Activated CD8-positive, alpha-beta T cell treated with anti-CD3 and anti-CD28 coated beads for 36 hours (primary cell): ENCODE data around the gene PDC. TPM values are rescaled to one million over a fixed set of nuclear protein-coding genes. Genes with fewer than 3 reads are reported as not detected.
"Not testable (repeated sequence)": the region's sequence is repeated elsewhere in the genome, so short reads cannot be mapped to it uniquely, and the experiment has no call there.

ENCODE experiments used
- ATAC-seq: fragments of 200-7000 bp; cut with Tn5 transposase; one replicate; pipeline ENCODE4 v1.10.0; 2021; ENCODE audit warnings: mild to moderate bottlenecking, moderate library complexity
- CTCF ChIA-PET: fragments of 350-600 bp; sonication (Branson Sonifier 250); formaldehyde crosslinking; loops from one replicate; lab custom pipeline; 2021; ENCODE audit warnings: antibody characterized with exemption; lab: Charles Lee
- POLR2A ChIA-PET: fragments of 350-600 bp; sonication (Branson Sonifier 250); formaldehyde crosslinking; loops from one replicate; lab custom pipeline; 2021; ENCODE audit warnings: antibody characterized with exemption; lab: Charles Lee
- DNase-seq: peaks from one replicate; pipeline ENCODE4 v3.0.0-alpha.2; 2020
- H3K27ac Mint-ChIP-seq: one replicate; pipeline ENCODE4 v1.8.0; 2021; ENCODE audit warnings: mild to moderate bottlenecking, mixed read lengths
- H3K27me3 Mint-ChIP-seq: one replicate; pipeline ENCODE4 v1.8.0; 2021; ENCODE audit warnings: mixed read lengths
- H3K36me3 Mint-ChIP-seq: one replicate; pipeline ENCODE4 v1.8.0; 2021; ENCODE audit warnings: low read depth, mixed read lengths
- H3K4me1 Mint-ChIP-seq: one replicate; pipeline ENCODE4 v1.8.0; 2021; ENCODE audit warnings: low read depth, mixed read lengths
- H3K4me3 Mint-ChIP-seq: one replicate; pipeline ENCODE4 v1.8.0; 2021; ENCODE audit warnings: mild to moderate bottlenecking, moderate library complexity, mixed read lengths
- H3K9me3 Mint-ChIP-seq: one replicate; pipeline ENCODE4 v1.8.0; 2021; ENCODE audit warnings: mixed read lengths
- intact Hi-C: fragments of 100-400 bp; cut with micrococcal nuclease; formaldehyde crosslinking; loops from one replicate; pipeline ENCODE4 v1.10.0; 2022
- total RNA-seq, 2 experiments: library from RNA; stranded (reverse); gene quantifications; one replicate each; pipeline ENCODE4 v1.2.3, GENCODE V29; 2021
- TF ChIP-seq, protein P1 (sequence below): fragments of 200-600 bp; IDR thresholded peaks from one replicate; pipeline ENCODE4 v1.8.0; 2022; ENCODE audit warnings: antibody characterized with exemption, mild to moderate bottlenecking

The PDC gene
- total RNA-seq, 2 experiments from 2014 or later: not detected

DNA sequence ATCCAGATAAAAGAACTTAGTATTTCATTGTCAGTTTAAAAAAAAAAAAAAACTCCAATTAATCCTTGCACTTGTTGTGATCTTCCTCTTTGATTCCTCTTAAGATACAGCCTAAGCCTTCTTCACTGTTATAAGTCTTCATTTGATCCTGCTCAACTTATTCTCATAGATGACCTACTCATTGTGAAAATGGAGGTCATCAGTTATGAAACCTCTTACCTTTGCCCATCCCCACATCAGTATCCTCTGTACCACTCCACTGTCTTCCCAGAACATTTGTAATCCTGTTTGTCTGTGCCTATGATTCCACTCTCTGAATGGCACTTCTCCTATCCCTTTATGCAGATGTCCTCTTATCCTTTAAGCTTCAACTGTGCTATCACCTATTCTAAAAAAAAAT is 57.3 kb downstream of the PDC start:
- Mint-ChIP-seq H3K9me3 (no peaks in the 10 kb centered on the region), H3K4me1 (no peaks in the 10 kb centered on the region), H3K36me3 (peaks cover 34% of the 10 kb centered on the region), H3K27me3 (no peaks in the 10 kb centered on the region), H3K4me3 (no peak overlapping the region), H3K27ac (no peak overlapping the region)
- DNase-seq: no peak
- no peak for ATAC-seq
- CTCF ChIA-PET: interaction anchor here (0.7 to 3.4 kb wide), 12 partner anchors 10 to 583 kb away, joined by 3 to 11 read pairs (median 4); partner anchors contain the start of gene TPR
- TF ChIP-seq, protein P1, sequence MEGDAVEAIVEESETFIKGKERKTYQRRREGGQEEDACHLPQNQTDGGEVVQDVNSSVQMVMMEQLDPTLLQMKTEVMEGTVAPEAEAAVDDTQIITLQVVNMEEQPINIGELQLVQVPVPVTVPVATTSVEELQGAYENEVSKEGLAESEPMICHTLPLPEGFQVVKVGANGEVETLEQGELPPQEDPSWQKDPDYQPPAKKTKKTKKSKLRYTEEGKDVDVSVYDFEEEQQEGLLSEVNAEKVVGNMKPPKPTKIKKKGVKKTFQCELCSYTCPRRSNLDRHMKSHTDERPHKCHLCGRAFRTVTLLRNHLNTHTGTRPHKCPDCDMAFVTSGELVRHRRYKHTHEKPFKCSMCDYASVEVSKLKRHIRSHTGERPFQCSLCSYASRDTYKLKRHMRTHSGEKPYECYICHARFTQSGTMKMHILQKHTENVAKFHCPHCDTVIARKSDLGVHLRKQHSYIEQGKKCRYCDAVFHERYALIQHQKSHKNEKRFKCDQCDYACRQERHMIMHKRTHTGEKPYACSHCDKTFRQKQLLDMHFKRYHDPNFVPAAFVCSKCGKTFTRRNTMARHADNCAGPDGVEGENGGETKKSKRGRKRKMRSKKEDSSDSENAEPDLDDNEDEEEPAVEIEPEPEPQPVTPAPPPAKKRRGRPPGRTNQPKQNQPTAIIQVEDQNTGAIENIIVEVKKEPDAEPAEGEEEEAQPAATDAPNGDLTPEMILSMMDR: no peak
- intact Hi-C loops: no loop called here
- POLR2A ChIA-PET: no interaction called here

DNA sequence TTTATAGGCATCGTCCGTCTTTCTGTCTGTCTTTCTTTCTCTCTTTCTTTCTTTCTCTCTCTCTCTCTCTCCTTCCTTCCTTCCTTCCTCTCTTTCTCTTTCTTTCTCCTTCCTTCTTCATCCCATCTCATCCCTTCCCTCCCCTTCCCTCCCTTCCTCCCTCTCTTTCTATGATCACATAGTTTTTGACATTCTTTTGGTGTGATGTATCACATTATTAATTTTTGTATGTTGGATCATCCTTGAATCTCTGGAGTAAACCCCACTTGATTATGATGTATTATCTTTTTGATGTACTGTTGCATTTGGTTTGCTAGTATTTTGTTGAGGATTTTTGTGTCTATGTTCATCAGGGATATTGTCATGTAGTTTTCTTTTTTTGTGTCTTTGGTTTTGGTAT is 59.5 kb downstream of the PDC start:
- peaks cover 22% of the 10 kb centered on the region for H3K36me3 Mint-ChIP-seq
- not testable (repeated sequence) for H3K27ac Mint-ChIP-seq

More for the DNA sequence above, 59.5 kb downstream of the PDC start:
- intact Hi-C loops, H3K4me3 Mint-ChIP-seq, POLR2A ChIA-PET, CTCF ChIA-PET, DNase-seq, ATAC-seq, H3K9me3 Mint-ChIP-seq, H3K4me1 Mint-ChIP-seq, H3K27me3 Mint-ChIP-seq: not testable (repeated sequence)

Other genes with a start within 250 kb of the PDC start
- not detected for gene PRG4, start 164.8 kb downstream of the PDC start, total RNA-seq
- 100 to 1,000 TPM; 120 to 139 TPM for gene TPR, start 85.9 kb downstream of the PDC start, total RNA-seq
- 10 to 100 TPM; 13.4 to 13.6 TPM for gene ODR4, start 85.3 kb downstream of the PDC start, total RNA-seq
- under 1 TPM in 1 of 2 experiments, not detected in 1; 0.09 TPM for gene PTGS2, start 219.3 kb upstream of the PDC start, total RNA-seq